ENCODE data around the gene FRAS1. TPM values are rescaled to one million over a fixed set of nuclear protein-coding genes. Genes with fewer than 3 reads are reported as not detected.

FRAS1 gene
- total RNA-seq, 1 donor from 2014 or later, result 13.7 TPM

DNA sequence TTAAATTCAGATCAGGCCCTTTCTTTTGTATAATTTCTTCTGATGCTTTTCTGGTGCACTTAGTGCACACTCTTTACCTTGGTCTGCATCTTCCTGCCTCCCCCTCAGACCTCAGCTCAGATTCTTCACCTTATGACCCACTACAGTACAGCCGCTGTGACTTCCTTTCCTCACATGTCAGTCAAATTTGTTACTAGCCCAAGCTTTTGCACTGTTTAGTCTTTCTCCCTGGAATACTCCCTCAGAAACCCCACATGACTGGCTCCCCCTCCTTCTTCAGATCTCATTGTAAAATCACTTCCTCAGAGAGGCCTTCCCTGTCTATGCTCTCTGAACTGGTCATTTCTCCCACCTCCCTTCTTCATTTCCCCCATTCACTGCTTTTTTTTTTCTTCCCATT, 132.9 kb downstream of the FRAS1 start:
- H3K4me3 ChIP-seq (ENCODE audit: low read depth, low read length), result no peak overlapping the region
- FAIRE-seq, result no peak
- no peaks in the 10 kb centered on the region for H3K36me3 ChIP-seq (ENCODE audit: control insufficient read depth, insufficient read depth, low read length)
- TF ChIP-seq, protein P1, sequence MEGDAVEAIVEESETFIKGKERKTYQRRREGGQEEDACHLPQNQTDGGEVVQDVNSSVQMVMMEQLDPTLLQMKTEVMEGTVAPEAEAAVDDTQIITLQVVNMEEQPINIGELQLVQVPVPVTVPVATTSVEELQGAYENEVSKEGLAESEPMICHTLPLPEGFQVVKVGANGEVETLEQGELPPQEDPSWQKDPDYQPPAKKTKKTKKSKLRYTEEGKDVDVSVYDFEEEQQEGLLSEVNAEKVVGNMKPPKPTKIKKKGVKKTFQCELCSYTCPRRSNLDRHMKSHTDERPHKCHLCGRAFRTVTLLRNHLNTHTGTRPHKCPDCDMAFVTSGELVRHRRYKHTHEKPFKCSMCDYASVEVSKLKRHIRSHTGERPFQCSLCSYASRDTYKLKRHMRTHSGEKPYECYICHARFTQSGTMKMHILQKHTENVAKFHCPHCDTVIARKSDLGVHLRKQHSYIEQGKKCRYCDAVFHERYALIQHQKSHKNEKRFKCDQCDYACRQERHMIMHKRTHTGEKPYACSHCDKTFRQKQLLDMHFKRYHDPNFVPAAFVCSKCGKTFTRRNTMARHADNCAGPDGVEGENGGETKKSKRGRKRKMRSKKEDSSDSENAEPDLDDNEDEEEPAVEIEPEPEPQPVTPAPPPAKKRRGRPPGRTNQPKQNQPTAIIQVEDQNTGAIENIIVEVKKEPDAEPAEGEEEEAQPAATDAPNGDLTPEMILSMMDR (IDR thresholded peaks at IDR 0.05; ENCODE audit: insufficient read depth, low read length, severe bottlenecking), result no peak
- H3K27me3 ChIP-seq (ENCODE audit: control insufficient read depth, insufficient read depth, low read length), result no peaks in the 10 kb centered on the region
- no peak for DNase-seq (ENCODE audit: low read depth)

DNA sequence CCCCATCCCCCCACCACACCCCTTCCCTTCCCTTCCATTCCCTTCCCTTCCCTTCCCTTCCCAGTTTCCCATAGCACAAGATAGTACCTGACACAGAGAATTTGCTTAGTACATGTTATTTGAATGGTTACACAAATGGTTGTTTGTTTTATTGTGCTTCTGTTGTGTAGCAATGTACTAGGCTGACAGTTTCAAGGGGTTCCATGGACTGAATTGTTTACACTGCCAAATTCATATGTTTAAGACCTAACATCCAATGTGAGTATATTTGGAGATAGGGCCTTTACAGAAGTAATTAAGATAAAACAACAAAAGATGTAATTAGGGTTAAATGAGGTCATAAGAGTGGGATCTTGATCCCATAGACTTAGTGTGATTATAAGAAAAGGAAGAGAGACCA, 133.5 kb downstream of the FRAS1 start:
- DNase-seq (ENCODE audit: low read depth) (no peak), FAIRE-seq (no peak)
- Histone ChIP-seq H3K36me3 (ENCODE audit: control insufficient read depth, insufficient read depth, low read length) (no peaks in the 10 kb centered on the region), H3K4me3 (ENCODE audit: low read depth, low read length) (no peak overlapping the region), H3K27me3 (ENCODE audit: control insufficient read depth, insufficient read depth, low read length) (no peaks in the 10 kb centered on the region)
- TF ChIP-seq, protein P1 (IDR thresholded peaks at IDR 0.05; ENCODE audit: insufficient read depth, low read length, severe bottlenecking), result no peak

DNA sequence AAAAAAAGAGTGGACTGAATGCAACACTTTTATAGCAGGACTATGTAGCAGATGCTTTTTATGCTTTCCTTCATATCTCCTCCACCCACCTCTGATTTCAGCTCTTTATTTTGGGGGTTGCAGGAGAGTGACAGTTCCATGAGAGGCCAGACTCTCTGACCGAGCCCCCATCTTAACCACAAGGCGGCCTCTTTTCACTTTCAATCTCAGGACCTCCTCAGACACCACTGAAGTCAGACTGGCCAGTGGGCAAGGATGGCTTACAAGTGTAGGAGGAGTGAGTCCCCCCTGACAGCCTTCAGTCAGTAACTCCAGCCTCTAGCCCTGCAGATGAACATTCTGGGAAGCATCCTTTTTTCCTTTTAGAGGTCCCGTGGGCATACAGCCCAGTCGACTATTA, 140.8 kb downstream of the FRAS1 start:
- FAIRE-seq (no peak), DNase-seq (ENCODE audit: low read depth) (no peak)
- no peaks in the 10 kb centered on the region for H3K36me3 ChIP-seq (ENCODE audit: control insufficient read depth, insufficient read depth, low read length)
- H3K4me3 ChIP-seq (ENCODE audit: low read depth, low read length), result no peak overlapping the region
- TF ChIP-seq, protein P1 (IDR thresholded peaks at IDR 0.05; ENCODE audit: insufficient read depth, low read length, severe bottlenecking), result no peak
- no peaks in the 10 kb centered on the region for H3K27me3 ChIP-seq (ENCODE audit: control insufficient read depth, insufficient read depth, low read length)

DNA sequence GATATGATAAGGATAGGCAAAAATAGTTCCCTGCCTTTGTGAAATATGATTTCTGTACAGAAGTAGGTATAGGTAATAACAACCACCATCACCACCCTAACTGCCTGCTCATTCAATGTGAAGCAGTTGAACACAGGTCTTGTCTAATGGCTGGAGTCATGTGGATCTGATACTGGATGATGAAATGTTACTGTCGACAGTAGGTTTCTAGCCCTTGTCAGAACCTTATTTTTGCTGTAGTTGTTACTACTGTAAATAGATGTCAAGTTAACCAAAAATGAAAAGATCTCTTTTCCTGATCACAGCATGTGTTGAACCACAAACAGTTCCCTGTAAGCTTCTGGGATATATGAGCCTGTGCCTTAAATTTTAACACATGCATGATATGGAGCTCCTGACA, 142.9 kb downstream of the FRAS1 start:
- TF ChIP-seq, protein P1 (IDR thresholded peaks at IDR 0.05; ENCODE audit: insufficient read depth, low read length, severe bottlenecking), result no peak
- Histone ChIP-seq H3K27me3 (ENCODE audit: control insufficient read depth, insufficient read depth, low read length) (no peaks in the 10 kb centered on the region), H3K36me3 (ENCODE audit: control insufficient read depth, insufficient read depth, low read length) (no peaks in the 10 kb centered on the region), H3K4me3 (ENCODE audit: low read depth, low read length) (no peak overlapping the region)
- FAIRE-seq (no peak), DNase-seq (ENCODE audit: low read depth) (no peak)

DNA sequence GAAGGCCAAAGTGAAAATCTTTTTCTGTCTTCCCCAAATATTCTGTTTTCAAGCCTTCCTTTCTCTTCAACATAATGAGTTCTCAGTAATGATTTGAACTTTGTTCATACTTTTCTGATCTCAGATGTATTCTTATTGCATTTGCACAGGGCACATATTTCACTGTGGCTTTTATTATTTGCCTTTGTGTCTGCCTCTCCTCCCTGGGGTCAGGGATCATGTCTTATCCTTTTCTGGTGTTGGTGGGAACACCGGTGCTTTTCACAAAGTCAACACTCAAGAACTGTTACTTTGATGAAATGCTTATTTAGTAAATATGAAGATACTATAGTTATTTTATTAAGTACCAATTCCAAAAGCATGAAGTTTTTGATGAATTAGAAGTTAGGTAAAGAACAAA, 143.8 kb downstream of the FRAS1 start:
- no peak for FAIRE-seq
- no peak for DNase-seq (ENCODE audit: low read depth)
- TF ChIP-seq, protein P1 (IDR thresholded peaks at IDR 0.05; ENCODE audit: insufficient read depth, low read length, severe bottlenecking), result no peak
- Histone ChIP-seq H3K27me3 (ENCODE audit: control insufficient read depth, insufficient read depth, low read length) (no peaks in the 10 kb centered on the region), H3K36me3 (ENCODE audit: control insufficient read depth, insufficient read depth, low read length) (no peaks in the 10 kb centered on the region), H3K4me3 (ENCODE audit: low read depth, low read length) (no peak overlapping the region)

DNA sequence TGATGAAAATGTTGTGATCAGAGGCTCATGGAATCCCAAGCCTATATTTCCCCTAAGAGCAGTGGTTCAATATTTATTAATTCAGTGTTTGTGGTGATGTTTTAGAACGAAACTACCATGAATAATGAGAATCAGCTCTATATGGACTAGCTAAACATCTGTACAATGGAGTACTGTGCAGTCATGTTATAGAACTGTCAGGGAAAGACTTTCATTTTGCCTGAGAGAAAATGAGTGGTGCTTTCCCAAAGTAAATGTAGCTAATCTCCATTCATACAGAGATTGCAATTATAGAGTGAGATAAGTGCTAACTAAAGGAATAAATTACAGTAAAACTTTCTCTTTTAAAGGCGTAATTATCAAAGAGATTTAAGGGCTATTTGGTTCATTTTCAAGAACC, 147.1 kb downstream of the FRAS1 start:
- DNase-seq (ENCODE audit: low read depth), result no peak
- Histone ChIP-seq H3K4me3 (ENCODE audit: low read depth, low read length) (no peak overlapping the region), H3K27me3 (ENCODE audit: control insufficient read depth, insufficient read depth, low read length) (no peaks in the 10 kb centered on the region), H3K36me3 (ENCODE audit: control insufficient read depth, insufficient read depth, low read length) (no peaks in the 10 kb centered on the region)
- no peak for FAIRE-seq
- TF ChIP-seq, protein P1 (IDR thresholded peaks at IDR 0.05; ENCODE audit: insufficient read depth, low read length, severe bottlenecking), result no peak
